ENCODE measurements around the gene RAB3D.
"Not testable (repeated sequence)": the region's sequence is repeated elsewhere in the genome, so short reads cannot be mapped to it uniquely, and the experiment has no call there.

Gene RAB3D

GRCh38 chr19:11338121-11338520, 1.3 kb downstream of the RAB3D start:
- no peak for FAIRE-seq

- FAIRE-seq, result no peak
Measured at GRCh38 chr19:11337080-11337479, 2.4 kb downstream of the RAB3D start.

GRCh38 chr19:11335449-11336146, 3.9 kb downstream of the RAB3D start:
- FAIRE-seq, result no peak

GRCh38 chr19:11333838-11334237, 5.6 kb downstream of the RAB3D start:
- FAIRE-seq, result not testable (repeated sequence)

GRCh38 chr19:11332822-11333221, 6.6 kb downstream of the RAB3D start:
- FAIRE-seq, result no peak

- FAIRE-seq, result no peak
Measured at GRCh38 chr19:11331502-11331901, 8.0 kb downstream of the RAB3D start.

- FAIRE-seq, result no peak
Measured at GRCh38 chr19:11330127-11330526, 9.3 kb downstream of the RAB3D start.

GRCh38 chr19:11325544-11325943, 13.9 kb downstream of the RAB3D start:
- FAIRE-seq, result no peak

GRCh38 chr19:11324748-11325389, 14.6 kb downstream of the RAB3D start:
- no peak for FAIRE-seq

- no peak for FAIRE-seq
Measured at GRCh38 chr19:11324079-11324661, 15.3 kb downstream of the RAB3D start.

GRCh38 chr19:11323601-11324078, 15.8 kb downstream of the RAB3D start:
- no peak for FAIRE-seq

- FAIRE-seq, result no peak
Measured at GRCh38 chr19:11322269-11323024, 17.0 kb downstream of the RAB3D start.

GRCh38 chr19:11321191-11322126, 18.0 kb downstream of the RAB3D start:
- FAIRE-seq, result no peak

- FAIRE-seq, result not testable (repeated sequence)
Measured at GRCh38 chr19:11320278-11320995, 19.0 kb downstream of the RAB3D start.

GRCh38 chr19:11306337-11306736, 33.1 kb downstream of the RAB3D start:
- FAIRE-seq, result no peak

- FAIRE-seq, result no peak
Measured at GRCh38 chr19:11304936-11305335, 34.5 kb downstream of the RAB3D start.

- no peak for FAIRE-seq
Measured at GRCh38 chr19:11300811-11301120, 38.7 kb downstream of the RAB3D start.

- no peak for FAIRE-seq
Measured at GRCh38 chr19:11299946-11300810, 39.3 kb downstream of the RAB3D start.

GRCh38 chr19:11296264-11296663, 43.2 kb downstream of the RAB3D start:
- no peak for FAIRE-seq

GRCh38 chr19:11295665-11296245, 43.7 kb downstream of the RAB3D start, which contains the start of gene TSPAN16:
TSS of gene TSPAN16 (plus strand) at chr19:11296160. CDS start at chr19:11296298, 138 bp downstream.
- FAIRE-seq, result no peak
